NCI-H1694 treated with DMSO at 0.1 percent for 48 hours (cell line): Measurements from ENCODE around the gene DCDC1.

Experiments
- DNase-seq: peaks from one replicate; lab custom pipeline; 2025; lab: John Stamatoyannopoulos, UW

The DCDC1 gene

GRCh38 chr11:30853439-30853838 is 516.1 kb downstream of the DCDC1 start:
- peak; percentile 86 for DNase-seq

DNA sequence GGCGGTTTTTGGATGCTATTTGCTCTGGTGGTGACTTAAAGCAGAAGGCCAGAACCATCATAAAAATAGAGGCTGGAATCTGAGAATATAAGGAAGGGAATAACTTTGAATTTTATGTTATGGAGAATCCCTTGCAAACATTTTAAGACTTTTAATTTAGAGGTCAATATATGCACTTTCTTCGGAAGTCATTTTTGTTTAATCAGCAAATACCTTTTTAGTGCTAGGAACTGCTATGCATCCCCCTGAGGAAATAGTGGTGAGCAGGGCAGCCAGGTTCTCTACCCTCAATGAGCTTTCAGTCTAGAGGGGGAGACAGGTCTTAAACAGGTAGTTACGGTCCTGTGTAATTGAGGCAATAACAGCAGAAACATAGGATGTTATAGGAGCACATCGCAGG is 516.9 kb downstream of the DCDC1 start:
- DNase-seq, result no peak

- DNase-seq, result no peak
These were observed 517.4 kb downstream of the DCDC1 start for GRCh38 chr11:30852091-30852490.

DNA sequence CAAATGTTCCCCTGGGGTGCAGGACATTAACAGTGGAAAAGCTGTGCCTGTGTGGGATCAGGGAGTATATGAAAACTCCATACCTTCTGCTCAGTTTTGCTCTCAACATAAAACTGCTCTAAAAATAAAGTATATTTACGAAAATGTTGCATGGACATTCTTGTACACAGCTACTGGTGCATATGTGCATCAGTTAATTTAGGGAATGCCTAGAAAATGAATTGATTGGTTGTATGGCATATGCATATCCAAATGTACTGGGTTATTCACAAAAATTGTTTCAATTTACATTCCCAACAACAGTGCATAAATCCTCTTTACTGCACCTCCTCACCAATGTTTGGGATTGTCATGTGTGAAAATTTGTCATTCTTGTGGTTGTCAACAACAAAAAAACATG is 532.3 kb downstream of the DCDC1 start:
- no peak for DNase-seq

DNA sequence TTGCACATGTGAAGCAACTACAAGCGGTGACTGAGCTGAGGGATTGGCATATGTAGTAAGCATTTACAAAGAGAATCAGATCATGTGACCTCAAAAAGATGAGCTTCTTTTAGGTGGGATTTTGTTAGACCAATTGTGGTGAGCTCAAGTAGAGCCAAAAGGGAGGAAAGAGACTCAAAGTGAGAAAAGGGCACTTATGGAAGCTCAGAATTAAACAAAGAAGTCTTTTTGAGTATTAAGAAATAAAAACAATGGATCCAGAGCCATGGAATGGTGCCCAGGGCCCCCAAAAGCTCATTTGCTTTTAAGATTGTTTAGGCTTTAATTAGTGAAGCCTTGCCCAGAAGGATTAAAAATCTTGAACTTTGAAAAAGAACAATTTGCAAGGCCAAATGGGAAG is 536.7 kb downstream of the DCDC1 start:
- no peak for DNase-seq

DNA sequence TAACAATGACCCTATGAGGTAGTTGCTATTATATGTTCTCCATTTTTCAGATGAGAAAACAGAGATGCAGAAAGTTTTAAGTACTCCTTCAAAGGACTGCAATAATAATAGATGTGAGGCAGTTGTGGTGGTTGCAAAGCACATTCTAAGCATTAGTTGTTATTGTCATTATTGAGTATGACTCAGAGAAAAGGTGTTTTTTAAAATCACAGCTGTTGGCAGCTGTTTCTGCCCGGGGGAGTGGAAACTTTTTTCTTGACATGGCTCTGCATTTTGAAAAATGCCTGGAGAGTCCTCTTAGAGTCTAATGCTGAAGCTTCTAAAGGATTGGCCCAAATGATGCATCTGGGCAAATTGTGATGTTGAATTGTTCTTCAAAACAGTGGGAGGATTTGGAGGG is 538.9 kb downstream of the DCDC1 start:
- no peak for DNase-seq

- no peak for DNase-seq
These were observed 542.6 kb downstream of the DCDC1 start for GRCh38 chr11:30826911-30827310.

- no peak for DNase-seq
These were observed 543.8 kb downstream of the DCDC1 start for GRCh38 chr11:30825723-30826122.

DNA sequence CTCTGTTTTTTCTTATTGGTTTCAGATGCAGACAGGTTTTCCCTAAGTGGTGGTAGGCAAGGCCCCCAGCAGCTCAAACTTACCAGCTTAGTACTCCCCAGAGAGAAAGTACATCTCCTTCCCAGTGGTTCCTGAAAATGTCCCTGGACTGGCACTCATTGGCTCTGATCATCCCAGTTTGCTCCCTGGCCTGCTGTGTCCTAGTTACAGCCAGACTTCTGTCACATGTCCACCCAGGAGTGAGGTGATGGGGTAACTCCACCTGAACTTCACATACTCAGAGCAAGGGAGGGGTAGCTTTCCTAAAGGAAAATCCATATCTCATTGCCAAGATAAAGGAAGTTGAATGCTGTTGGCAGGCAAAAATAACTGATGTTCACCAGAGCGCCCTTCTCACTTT is 546.4 kb downstream of the DCDC1 start:
- no peak for DNase-seq

- no peak for DNase-seq
These were observed 548.0 kb downstream of the DCDC1 start for GRCh38 chr11:30821438-30821965.

GRCh38 chr11:30818721-30819120 is 550.8 kb downstream of the DCDC1 start:
- DNase-seq, result no peak

DNA sequence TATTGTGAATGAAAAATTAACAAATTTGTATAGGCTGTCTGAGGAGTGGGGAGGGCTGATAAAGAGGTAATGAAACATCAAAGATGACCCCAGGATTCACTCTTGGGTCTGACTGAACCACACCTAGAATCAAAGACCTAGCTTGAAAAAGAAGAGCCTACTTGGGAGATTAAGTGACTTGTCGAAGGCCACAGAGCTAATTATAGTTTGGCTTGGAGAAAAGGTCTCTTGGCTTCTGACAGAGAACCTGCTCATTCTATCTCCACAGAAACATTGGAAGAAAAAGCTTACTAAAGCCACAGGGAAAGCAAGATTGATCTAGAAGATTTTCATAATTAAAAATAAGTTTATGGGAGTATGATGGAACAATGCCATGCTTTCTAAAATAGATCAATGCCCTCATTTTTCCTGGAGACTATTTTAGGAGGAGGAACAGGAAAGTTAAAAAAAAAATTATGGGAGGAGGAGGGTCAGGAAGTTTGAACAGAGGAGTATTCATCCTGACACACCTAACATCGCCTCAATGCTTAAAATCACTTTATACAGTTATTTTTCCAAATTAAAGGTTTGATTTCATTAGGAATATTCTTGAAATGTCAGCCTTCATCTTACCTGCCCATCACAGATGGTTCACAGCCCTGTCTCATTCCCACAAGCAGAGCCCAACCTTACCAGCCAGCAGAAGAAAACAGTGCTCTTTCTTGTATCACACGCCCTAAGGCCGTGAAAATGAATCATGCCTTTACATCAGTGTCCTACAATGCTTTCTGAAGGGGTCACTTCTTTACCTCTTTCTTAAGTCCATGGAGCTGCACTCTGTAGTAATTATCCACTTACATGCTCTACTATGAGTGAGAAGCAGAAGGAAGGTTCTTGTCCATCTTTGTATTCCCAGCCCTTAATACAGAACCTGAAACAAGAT is 552.3 kb downstream of the DCDC1 start:
- no peak for DNase-seq

DNA sequence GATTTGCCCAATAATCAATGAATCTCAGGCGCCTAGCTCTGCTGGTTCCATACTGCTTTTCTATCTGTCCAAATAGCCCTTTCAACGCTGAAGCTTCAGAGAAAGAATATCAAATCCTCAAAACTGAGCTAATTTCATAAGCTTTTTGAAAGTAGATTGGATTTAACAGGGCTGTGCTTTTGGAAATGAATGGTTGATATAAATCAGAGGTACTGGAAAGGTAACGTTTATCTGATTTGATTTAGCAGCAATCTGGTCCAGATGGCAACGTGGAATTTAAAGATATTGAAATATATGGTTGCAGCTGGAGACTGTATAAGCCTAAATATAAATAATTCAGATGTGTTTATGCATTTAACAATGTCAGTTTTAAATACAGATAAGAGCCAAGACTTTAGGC is 553.9 kb downstream of the DCDC1 start:
- no peak for DNase-seq

- no peak for DNase-seq
These were observed 554.8 kb downstream of the DCDC1 start for GRCh38 chr11:30814737-30815136.
